Prostate gland (tissue), 1 donor: ENCODE data around the gene CDC42BPA.

Experiments used
- POLR2A ChIP-seq: fragments of 450-650 bp; IDR thresholded peaks from one replicate; pipeline ENCODE4 v1.6.1; 2016; ENCODE audit warnings: antibody characterized with exemption, mild to moderate bottlenecking
- POLR2AphosphoS5 ChIP-seq: sonication (generic); formaldehyde crosslinking; IDR thresholded peaks from one replicate; pipeline ENCODE4 v1.6.1; 2017; ENCODE audit warnings: antibody characterized with exemption

DNA sequence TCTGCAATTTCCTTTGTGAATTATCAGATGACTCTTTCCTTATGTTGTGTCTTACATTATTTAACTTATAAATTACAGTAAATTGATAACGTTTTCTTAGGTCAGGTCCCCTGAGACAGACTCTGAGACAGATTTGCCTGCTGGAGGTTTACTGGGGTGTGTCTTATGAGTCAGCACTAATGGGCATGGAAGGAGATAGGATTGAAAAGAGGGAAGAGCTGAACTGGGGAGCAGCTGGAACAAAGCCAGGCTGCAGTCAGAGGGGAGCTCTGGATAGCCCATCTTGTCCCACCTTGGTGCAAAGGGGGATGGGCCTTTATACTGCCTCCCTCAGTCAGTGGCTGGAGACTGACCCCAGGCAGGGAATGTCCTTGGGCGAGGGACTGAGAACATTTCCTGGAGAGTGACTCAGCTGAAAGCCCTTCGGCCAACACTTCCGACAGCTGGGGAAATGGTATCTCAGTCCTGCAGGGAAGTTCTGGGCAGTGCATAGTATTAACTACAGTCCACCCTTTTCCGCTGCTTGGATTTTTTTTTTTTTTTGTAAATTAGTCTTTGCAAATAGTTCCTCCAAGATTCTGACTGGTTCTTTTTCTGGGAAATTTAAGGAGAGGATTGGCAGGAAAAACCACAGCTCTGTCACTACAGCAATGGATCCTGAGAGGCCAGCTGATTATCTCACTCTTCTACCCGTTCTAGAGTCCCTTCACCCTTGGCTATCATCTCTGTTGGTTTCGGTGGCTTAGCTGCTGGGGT is 39.1 kb upstream of the CDC42BPA start:
- TF ChIP-seq POLR2AphosphoS5, result no peak
- no peak for TF ChIP-seq POLR2A
